PC-3 (cell line): Measurements from ENCODE around the gene MVK. TPM values are rescaled to one million over a fixed set of nuclear protein-coding genes. Genes with fewer than 3 reads are reported as not detected.

Source experiments
- ATAC-seq: fragments of 200-7000 bp; cut with Tn5 transposase; 2 replicates; pipeline ENCODE4 v1.9.1; 2020; ENCODE audit warnings: mild to moderate bottlenecking, moderate library complexity
- BruUV-seq: library from RNA; stranded (reverse); fragments of 400-500 nt; replicated peaks from 2 replicates; lab custom pipeline; 2021; lab: Mats Ljungman, UMichigan
- CTCF ChIA-PET: fragments of 300-600 bp; sonication (Branson Sonifier 250); formaldehyde crosslinking; loops from one replicate; lab custom pipeline; 2022; ENCODE audit warnings: antibody characterized with exemption; lab: Charles Lee
- POLR2A ChIA-PET: fragments of 300-600 bp; sonication (Branson Sonifier 250); formaldehyde crosslinking; loops from one replicate; lab custom pipeline; 2022; ENCODE audit warnings: antibody characterized with exemption; ENCODE audit not compliant: unreplicated experiment; lab: Charles Lee
- DNase-seq: peaks from one replicate; pipeline ENCODE4 v3.0.0-alpha.2; 2015
- H2AFZ ChIP-seq: fragments of 300-600 bp; sonication (generic); 2 replicates; pipeline ENCODE4 v1.6.0; 2016; ENCODE audit warnings: antibody characterized with exemption, low read length
- H3F3A ChIP-seq: fragments of 300-600 bp; sonication (generic); one replicate; pipeline ENCODE4 v1.6.0; 2017; ENCODE audit warnings: antibody characterized with exemption, low read length, control low read depth, mild to moderate bottlenecking; ENCODE audit not compliant: unreplicated experiment
- H3K27ac ChIP-seq: fragments of 300-600 bp; sonication (generic); 2 replicates; pipeline ENCODE4 v1.5.1; 2016; ENCODE audit warnings: mild to moderate bottlenecking, low read length
- H3K27me3 ChIP-seq: fragments of 300-600 bp; sonication (generic); 2 replicates; pipeline ENCODE4 v1.6.1; 2016; ENCODE audit warnings: low read length, mixed read lengths
- H3K36me3 ChIP-seq: fragments of 300-600 bp; sonication (generic); 2 replicates; pipeline ENCODE4 v1.6.1; 2016; ENCODE audit warnings: low read depth, mixed run types, low read length, mixed read lengths
- H3K4me1 ChIP-seq: fragments of 300-600 bp; sonication (generic); 2 replicates; pipeline ENCODE4 v1.5.1; 2016; ENCODE audit warnings: low read length; ENCODE audit not compliant: insufficient read depth
- H3K4me2 ChIP-seq: fragments of 300-600 bp; sonication (generic); 2 replicates; pipeline ENCODE4 v1.6.0; 2016; ENCODE audit warnings: low read length
- H3K4me3 ChIP-seq: fragments of 300-600 bp; sonication (generic); 2 replicates; pipeline ENCODE4 v1.5.1; 2016; ENCODE audit warnings: mild to moderate bottlenecking, low read length, mixed read lengths
- H3K79me2 ChIP-seq: fragments of 300-600 bp; sonication (generic); 2 replicates; pipeline ENCODE4 v1.6.1; 2017; ENCODE audit warnings: low read length, mixed read lengths
- H3K9ac ChIP-seq: fragments of 300-600 bp; sonication (generic); 2 replicates; pipeline ENCODE4 v1.6.0; 2016; ENCODE audit warnings: mild to moderate bottlenecking, low read length
- H3K9me2 ChIP-seq: fragments of 300-600 bp; sonication (generic); replicated peaks from 2 replicates; pipeline ENCODE4 v1.6.1; 2016; ENCODE audit warnings: mixed run types, low read length, mixed read lengths
- H3K9me3 ChIP-seq: fragments of 300-600 bp; sonication (generic); 2 replicates; pipeline ENCODE4 v1.6.1; 2016; ENCODE audit warnings: low read length, mixed read lengths
- H4K20me1 ChIP-seq: fragments of 300-600 bp; sonication (generic); 2 replicates; pipeline ENCODE4 v1.6.1; 2016; ENCODE audit warnings: low read length, mixed read lengths
- CTCF ChIP-seq: fragments of 300-600 bp; sonication (generic); conservative IDR thresholded peaks from 2 replicates; pipeline ENCODE4 v1.5.1; 2017; ENCODE audit warnings: antibody characterized with exemption, low read depth, mild to moderate bottlenecking, low read length
- EZH2 ChIP-seq: fragments of 300-600 bp; sonication (generic); IDR thresholded peaks from one replicate; pipeline ENCODE4 v1.6.1; 2017; ENCODE audit warnings: antibody characterized with exemption, mild to moderate bottlenecking, low read length; ENCODE audit not compliant: unreplicated experiment
- EZH2phosphoT487 ChIP-seq: fragments of 300-600 bp; sonication (generic); IDR thresholded peaks from 2 replicates; pipeline ENCODE4 v1.6.1; 2018; ENCODE audit warnings: mild to moderate bottlenecking, antibody characterized with exemption, low read length, borderline replicate concordance
- intact Hi-C: fragments of 100-400 bp; cut with micrococcal nuclease; formaldehyde crosslinking; loops from 2 replicates; pipeline ENCODE4 v1.9.0; 2023
- total RNA-seq: library from RNA; depleted of rRNA; stranded (reverse); fragments of >200 nt; gene quantifications from 2 replicates; pipeline ENCODE4 v1.2.3, GENCODE V29; 2014

Gene MVK
- total RNA-seq, 1 experiment from 2014 or later: 47.8 TPM

- H3K4me1 ChIP-seq: peaks cover 9% of the 10 kb centered on the region; the same call in 1 of the 2 replicates
- no peaks in the 10 kb centered on the region for H4K20me1 ChIP-seq
- no peaks in the 10 kb centered on the region for H3F3A ChIP-seq
- BruUV-seq: no TSS peak
- no peaks in the 10 kb centered on the region for H3K27me3 ChIP-seq
- H3K4me3 ChIP-seq: no peak overlapping the region
- no peak overlapping the region for H2AFZ ChIP-seq
- TF ChIP-seq EZH2: no peak
- no peak for TF ChIP-seq CTCF
- TF ChIP-seq EZH2phosphoT487: no peak
- intact Hi-C loops: no loop called here
- H3K4me2 ChIP-seq: no peak overlapping the region
- H3K9me3 ChIP-seq: no peaks in the 10 kb centered on the region
- DNase-seq (no peak), ATAC-seq (no peak)
- no peak overlapping the region for H3K9ac ChIP-seq
- no peak overlapping the region for H3K27ac ChIP-seq
- POLR2A ChIA-PET: no interaction called here
- no peaks in the 10 kb centered on the region for H3K9me2 ChIP-seq
- peaks cover 11% of the 10 kb centered on the region; the same call in 1 of the 2 replicates for H3K79me2 ChIP-seq
- CTCF ChIA-PET: no interaction called here
- H3K36me3 ChIP-seq: peaks cover 38% of the 10 kb centered on the region
These were observed 4.8 kb downstream of the MVK start for GRCh38 chr12:109578330-109578927.

- DNase-seq (no peak), ATAC-seq (no peak)
- Histone ChIP-seq H3K9me3 (no peaks in the 10 kb centered on the region), H3K4me1 (peaks cover 4% of the 10 kb centered on the region; the same call in 1 of the 2 replicates), H3K9ac (no peak overlapping the region), H3K79me2 (0 out of 2 replicates have a peak, but pooled peaks cover 3% of the 10 kb centered on the region), H3K27ac (no peak overlapping the region), H3K36me3 (peaks cover 38% of the 10 kb centered on the region), H3K4me3 (no peak overlapping the region), H4K20me1 (no peaks in the 10 kb centered on the region), H3K9me2 (no peaks in the 10 kb centered on the region), H3F3A (no peaks in the 10 kb centered on the region), H3K27me3 (no peaks in the 10 kb centered on the region), H3K4me2 (no peak overlapping the region), H2AFZ (no peak overlapping the region)
- no TSS peak for BruUV-seq
- CTCF ChIA-PET: no interaction called here
- POLR2A ChIA-PET: no interaction called here
- intact Hi-C loops: no loop called here
- TF ChIP-seq EZH2 (no peak), CTCF (no peak), EZH2phosphoT487 (no peak)
These were observed 6.0 kb downstream of the MVK start for GRCh38 chr12:109579639-109580038.

GRCh38 chr12:109580272-109580671 is 6.7 kb downstream of the MVK start:
- TF ChIP-seq EZH2phosphoT487 (no peak), EZH2 (no peak), CTCF (no peak)
- H3K27me3 ChIP-seq: no peaks in the 10 kb centered on the region
- ChIA-PET POLR2A (no interaction called here), CTCF (no interaction called here)
- no peak overlapping the region for H3K4me3 ChIP-seq
- no peak overlapping the region for H3K9ac ChIP-seq
- no peak overlapping the region for H2AFZ ChIP-seq
- no TSS peak for BruUV-seq
- H3K4me1 ChIP-seq: no peaks in the 10 kb centered on the region
- H3K9me2 ChIP-seq: no peaks in the 10 kb centered on the region
- ATAC-seq: no peak
- H3K27ac ChIP-seq: no peak overlapping the region
- H3K79me2 ChIP-seq: no peaks in the 10 kb centered on the region
- H3K36me3 ChIP-seq: peaks cover 38% of the 10 kb centered on the region
- H3K4me2 ChIP-seq: no peak overlapping the region
- no peaks in the 10 kb centered on the region for H3F3A ChIP-seq
- intact Hi-C loops: no loop called here
- no peaks in the 10 kb centered on the region for H4K20me1 ChIP-seq
- no peaks in the 10 kb centered on the region for H3K9me3 ChIP-seq
- no peak for DNase-seq
